ENCODE results near the gene GABRA4.

Gene GABRA4

DNA sequence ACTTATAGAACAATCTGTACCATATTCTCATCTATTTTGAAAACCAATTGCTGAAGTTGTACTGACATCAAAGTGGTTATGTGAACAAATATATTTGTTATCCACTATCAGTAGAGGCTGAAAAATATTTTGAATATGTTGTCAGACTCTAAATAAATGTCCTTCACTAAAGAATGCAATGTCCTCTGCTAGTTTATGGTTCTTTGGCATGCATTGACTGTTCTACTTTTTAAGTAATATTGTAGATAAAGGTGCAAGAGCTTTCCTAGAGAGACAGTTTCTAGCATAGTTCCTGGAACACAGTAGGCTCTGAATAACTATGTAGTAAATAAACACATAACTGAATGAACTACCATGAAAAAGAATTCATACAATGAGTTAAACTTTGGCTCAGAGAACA is 66.2 kb downstream of the GABRA4 start:
- no peak for DNase-seq

- DNase-seq, result no peak
Measured at GRCh38 chr4:46924789-46925529, 68.4 kb downstream of the GABRA4 start.

DNA sequence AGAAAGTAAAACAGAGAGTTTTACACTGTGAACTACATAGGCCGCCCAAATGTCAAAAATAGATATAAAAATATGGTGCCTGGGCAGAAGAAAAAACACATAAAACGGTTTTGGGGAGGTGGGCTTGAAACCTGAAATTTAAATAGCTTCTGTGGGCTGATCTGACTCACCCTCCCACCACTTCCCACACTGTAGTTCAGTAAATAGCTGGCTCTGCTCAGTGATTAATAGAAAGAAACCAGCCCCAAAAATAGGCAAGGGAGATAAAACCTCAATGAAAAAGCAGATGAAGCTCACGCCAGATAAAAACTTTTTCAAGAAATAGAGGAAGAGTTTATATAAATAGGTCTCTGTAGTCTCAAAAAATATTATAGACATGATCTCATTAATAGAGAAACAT is 71.2 kb downstream of the GABRA4 start:
- no peak for DNase-seq

DNA sequence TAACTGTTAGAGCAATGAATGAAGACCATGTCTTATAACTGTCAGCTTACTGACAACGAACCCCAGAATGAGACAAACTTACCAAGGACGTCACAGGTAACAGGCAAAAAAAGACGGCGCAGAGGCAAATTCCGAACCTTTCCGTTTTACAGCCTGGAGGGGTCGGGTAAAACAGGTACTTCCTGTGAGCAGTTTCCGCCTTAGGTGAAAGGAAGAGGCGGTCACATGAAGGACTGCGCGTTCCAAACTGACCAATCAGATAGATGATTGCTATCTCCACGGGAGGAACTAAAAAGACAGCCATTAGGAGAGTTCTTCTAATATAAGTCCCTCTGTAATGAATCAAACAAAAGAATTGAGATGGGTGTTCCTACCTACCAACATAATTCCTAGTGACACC is 84.3 kb downstream of the GABRA4 start, which contains the start of gene COX7B2:
Gene COX7B2 (minus strand): TSS at position 168 of the 400 bp plus-strand sequence. CDS start 174,053 bp downstream, outside the sequence.
- DNase-seq, result no peak

GRCh38 chr4:46908148-46908547 is 85.2 kb downstream of the GABRA4 start:
- DNase-seq, result no peak

- no peak for DNase-seq
Measured at GRCh38 chr4:46900082-46900481, 93.3 kb downstream of the GABRA4 start.

GRCh38 chr4:46894826-46895225 is 98.6 kb downstream of the GABRA4 start:
- DNase-seq, result no peak

DNA sequence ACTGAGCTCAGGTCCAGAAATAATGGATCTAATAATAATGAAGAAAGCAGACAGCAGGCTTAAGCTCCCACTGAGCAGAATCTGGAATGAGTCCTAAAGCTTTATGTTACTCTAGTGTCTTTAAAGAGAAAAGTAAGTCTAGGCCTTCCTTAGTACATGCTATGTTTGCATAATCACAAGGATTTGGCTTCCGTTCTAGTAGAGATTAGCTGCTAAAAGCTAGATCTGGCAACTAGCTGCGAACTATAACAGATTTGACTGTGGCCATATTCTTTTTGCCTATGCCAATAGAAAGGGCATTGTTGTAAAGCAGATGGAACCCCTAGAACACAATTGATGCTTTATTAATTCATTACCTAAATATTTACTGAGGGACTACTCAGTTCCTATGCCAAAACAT is 103.3 kb downstream of the GABRA4 start:
- DNase-seq, result no peak

DNA sequence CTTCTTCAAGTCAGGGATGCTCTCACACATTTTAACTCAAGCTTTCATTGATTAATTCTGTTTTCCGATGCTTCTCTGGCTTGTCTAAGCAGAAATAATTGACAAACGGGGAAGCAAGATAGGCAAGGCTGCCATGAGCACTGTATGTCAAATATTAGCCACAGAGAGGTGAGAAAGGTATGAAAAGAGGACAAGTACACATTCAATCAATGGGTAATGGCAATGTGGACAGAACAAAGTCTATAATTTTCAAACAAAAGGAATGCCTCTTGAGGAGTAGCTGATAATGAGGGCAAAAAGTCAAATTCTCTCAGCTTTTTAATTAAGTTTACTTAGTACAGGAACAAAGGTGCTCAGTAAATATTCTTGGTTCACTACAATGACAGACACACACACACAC is 104.0 kb downstream of the GABRA4 start:
- no peak for DNase-seq

DNA sequence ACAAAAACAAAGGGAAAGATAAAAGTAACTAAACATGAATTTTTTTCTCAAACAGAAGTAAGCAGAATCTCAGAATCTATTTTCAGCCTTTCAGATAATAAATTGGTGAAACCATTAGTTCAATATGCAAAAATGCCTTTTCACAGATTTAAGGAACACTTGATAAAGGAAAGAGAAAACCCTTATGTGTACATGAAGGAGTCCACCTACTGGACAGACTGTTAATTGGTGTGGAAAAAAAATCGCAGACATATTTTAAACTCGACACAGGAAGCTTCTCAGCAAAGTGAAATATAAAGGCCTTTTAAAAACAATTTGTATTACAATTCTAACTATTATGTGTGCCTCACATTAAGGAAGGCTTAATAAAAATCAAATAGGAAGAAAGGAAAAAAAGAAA is 106.7 kb downstream of the GABRA4 start:
- DNase-seq, result no peak

DNA sequence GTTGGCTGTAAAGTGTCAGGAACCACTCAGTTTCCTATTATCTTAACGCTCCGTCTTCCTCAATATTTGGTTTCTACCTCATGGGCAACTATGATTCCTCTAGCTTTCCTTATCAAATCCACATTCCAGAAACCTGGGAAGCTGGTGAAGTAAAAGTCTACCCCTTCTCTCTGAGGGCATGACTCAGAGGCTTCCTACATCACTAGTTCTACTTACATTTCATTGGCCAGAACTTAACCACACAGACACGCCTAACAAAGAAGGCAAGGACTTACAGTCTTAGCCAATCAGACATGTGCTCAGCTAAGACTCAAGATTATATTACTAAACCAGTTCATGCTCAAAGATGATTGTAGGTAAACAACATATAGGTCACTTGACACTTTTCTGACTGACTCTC is 114.7 kb downstream of the GABRA4 start:
- no peak for DNase-seq

DNA sequence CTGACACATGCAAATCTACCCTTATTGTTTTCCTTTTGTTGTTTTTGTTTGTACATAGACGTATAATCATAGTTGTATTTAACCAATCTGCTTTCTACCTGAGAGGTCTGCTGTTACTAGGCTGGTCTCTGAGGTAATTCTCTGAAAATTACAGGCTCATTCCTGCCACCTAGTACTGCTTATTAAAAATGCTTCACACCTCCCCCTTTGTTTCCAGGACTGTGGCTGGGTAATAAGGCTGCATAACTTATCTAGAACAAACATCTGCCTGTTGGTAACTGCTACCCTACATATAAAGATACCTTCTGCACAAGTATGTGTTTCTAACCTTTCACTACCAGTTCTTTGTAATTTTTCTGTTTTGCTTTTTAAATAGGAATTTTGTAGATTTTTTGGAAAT is 118.6 kb downstream of the GABRA4 start:
- DNase-seq, result no peak

- no peak for DNase-seq
Measured at GRCh38 chr4:46870411-46870810, 123.0 kb downstream of the GABRA4 start.

Measured in fibroblast of skin of scalp (primary cell).